Measurements from ENCODE around the gene MAP2K4. TPM values are rescaled to one million over a fixed set of nuclear protein-coding genes. Genes with fewer than 3 reads are reported as not detected.

MAP2K4 gene
- total RNA-seq, 1 donor from 2014 or later, result 61.9 TPM

- DNase-seq (ENCODE audit: low spot score), result no peak
- no peak overlapping the region for H3K4me3 Mint-ChIP-seq
- Histone ChIP-seq H4K20me1 (ENCODE audit: low read depth) (no peaks in the 10 kb centered on the region), H3F3A (ENCODE audit: low read depth) (no peaks in the 10 kb centered on the region), H3K9me3 (ENCODE audit: low read depth) (no peaks in the 10 kb centered on the region), H3K79me2 (ENCODE audit: low read depth) (no peaks in the 10 kb centered on the region), H3K27me3 (no peaks in the 10 kb centered on the region), H3K4me3 (no peak overlapping the region), H3K4me1 (no peaks in the 10 kb centered on the region), H3K4me2 (no peak overlapping the region), H3K9ac (no peak overlapping the region), H3K36me3 (peaks cover 17% of the 10 kb centered on the region), H3K27ac (no peak overlapping the region), H2AFZ (replicated peaks) (no peak overlapping the region)
- peaks cover 6% of the 10 kb centered on the region for H3K9me3 Mint-ChIP-seq
- TF ChIP-seq CTCF (IDR thresholded peaks at IDR 0.05) (no peak), EZH2phosphoT487 (IDR thresholded peaks at IDR 0.05) (no peak), EZH2 (IDR thresholded peaks at IDR 0.05) (no peak)
- no peaks in the 10 kb centered on the region for H3K4me1 Mint-ChIP-seq
- peaks cover 51% of the 10 kb centered on the region for H3K36me3 Mint-ChIP-seq
- no peak overlapping the region for H3K27ac Mint-ChIP-seq
- H3K27me3 Mint-ChIP-seq (ENCODE audit: insufficient read depth, low read depth), result peaks cover 7% of the 10 kb centered on the region
Observed at GRCh38 chr17:12127177-12127576, 106.5 kb downstream of the MAP2K4 start.

GRCh38 chr17:12127667-12128066 is 107.0 kb downstream of the MAP2K4 start:
- TF ChIP-seq CTCF (IDR thresholded peaks at IDR 0.05), result no peak
- no peak for TF ChIP-seq EZH2 (IDR thresholded peaks at IDR 0.05)
- no peak for TF ChIP-seq EZH2phosphoT487 (IDR thresholded peaks at IDR 0.05)

GRCh38 chr17:12128946-12129345 is 108.3 kb downstream of the MAP2K4 start:
- Histone ChIP-seq H3K27ac (no peak overlapping the region), H3K27me3 (no peaks in the 10 kb centered on the region), H3K36me3 (peaks cover 17% of the 10 kb centered on the region), H2AFZ (replicated peaks) (no peak overlapping the region), H4K20me1 (ENCODE audit: low read depth) (no peaks in the 10 kb centered on the region), H3K4me2 (no peak overlapping the region), H3K9ac (no peak overlapping the region), H3K9me3 (ENCODE audit: low read depth) (no peaks in the 10 kb centered on the region), H3F3A (ENCODE audit: low read depth) (no peaks in the 10 kb centered on the region), H3K4me3 (no peak overlapping the region), H3K4me1 (no peaks in the 10 kb centered on the region), H3K79me2 (ENCODE audit: low read depth) (no peaks in the 10 kb centered on the region)
- Mint-ChIP-seq H3K27me3 (ENCODE audit: insufficient read depth, low read depth) (peaks cover 7% of the 10 kb centered on the region), H3K27ac (no peak overlapping the region), H3K4me3 (no peak overlapping the region), H3K36me3 (peaks cover 58% of the 10 kb centered on the region), H3K4me1 (no peaks in the 10 kb centered on the region), H3K9me3 (peaks cover 6% of the 10 kb centered on the region)
- no peak for DNase-seq (ENCODE audit: low spot score)
- TF ChIP-seq EZH2phosphoT487 (IDR thresholded peaks at IDR 0.05) (no peak), EZH2 (IDR thresholded peaks at IDR 0.05) (no peak), CTCF (IDR thresholded peaks at IDR 0.05) (no peak)

More at GRCh38 chr17:12127667-12128066, 107.0 kb downstream of the MAP2K4 start:
- Histone ChIP-seq H3F3A (ENCODE audit: low read depth) (no peaks in the 10 kb centered on the region), H3K36me3 (peaks cover 17% of the 10 kb centered on the region), H4K20me1 (ENCODE audit: low read depth) (no peaks in the 10 kb centered on the region), H3K4me1 (no peaks in the 10 kb centered on the region), H3K9me3 (ENCODE audit: low read depth) (no peaks in the 10 kb centered on the region), H2AFZ (replicated peaks) (no peak overlapping the region), H3K9ac (no peak overlapping the region), H3K27ac (no peak overlapping the region), H3K27me3 (no peaks in the 10 kb centered on the region), H3K4me2 (no peak overlapping the region), H3K79me2 (ENCODE audit: low read depth) (no peaks in the 10 kb centered on the region), H3K4me3 (no peak overlapping the region)
- Mint-ChIP-seq H3K27ac (no peak overlapping the region), H3K27me3 (ENCODE audit: insufficient read depth, low read depth) (peaks cover 7% of the 10 kb centered on the region), H3K4me1 (no peaks in the 10 kb centered on the region), H3K36me3 (peaks cover 53% of the 10 kb centered on the region), H3K4me3 (no peak overlapping the region), H3K9me3 (peaks cover 6% of the 10 kb centered on the region)
- no peak for DNase-seq (ENCODE audit: low spot score)
